GM12892 (cell line): Measurements from ENCODE around the gene ANKRD23.

Source experiments
- DNase-seq: peaks from one replicate; pipeline ENCODE4 v3.0.0; 2011; ENCODE audit not compliant: insufficient read length
- FAIRE-seq: peaks from 2 replicates; lab custom pipeline; 2011; peaks lifted over from hg19 to GRCh38; lab: Jason Lieb, UNC
- POLR2A ChIP-seq: IDR thresholded peaks from 2 replicates; pipeline ENCODE4 v1.6.1; 2011; ENCODE audit warnings: low read depth, low read length, control low read depth
- POLR2AphosphoS5 ChIP-seq: IDR thresholded peaks from 2 replicates; pipeline ENCODE4 v1.6.1; 2011; ENCODE audit warnings: low read depth, low read length, control low read depth
- TAF1 ChIP-seq: IDR thresholded peaks from 2 replicates; pipeline ENCODE4 v1.6.1; 2011; ENCODE audit warnings: low read depth, mild to moderate bottlenecking, control low read depth, low read length, borderline replicate concordance

Gene ANKRD23

DNA sequence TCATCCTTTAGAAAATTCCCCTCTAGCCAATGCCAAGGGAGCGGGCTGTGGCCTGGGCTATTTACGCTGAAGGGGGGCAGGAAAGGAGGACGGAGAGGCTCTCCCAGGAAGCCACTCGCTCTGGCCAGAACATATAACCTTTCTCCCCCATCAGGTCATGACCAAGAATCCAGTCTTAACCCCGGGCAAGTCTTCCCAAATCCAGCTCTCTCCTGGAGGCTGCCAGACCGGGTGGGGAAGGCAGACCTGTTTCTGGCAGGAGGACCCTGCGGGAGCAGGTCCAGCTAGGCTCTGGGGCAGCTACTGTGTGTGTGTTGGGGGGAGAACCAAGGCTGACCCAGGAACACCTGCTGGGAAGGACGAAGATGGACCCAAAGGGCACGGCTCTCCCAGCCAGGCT is 39.5 kb upstream of the ANKRD23 start:
- no peak for FAIRE-seq
- no peak for TF ChIP-seq TAF1
- TF ChIP-seq POLR2A: no peak
- TF ChIP-seq POLR2AphosphoS5: no peak
- no peak for DNase-seq

DNA sequence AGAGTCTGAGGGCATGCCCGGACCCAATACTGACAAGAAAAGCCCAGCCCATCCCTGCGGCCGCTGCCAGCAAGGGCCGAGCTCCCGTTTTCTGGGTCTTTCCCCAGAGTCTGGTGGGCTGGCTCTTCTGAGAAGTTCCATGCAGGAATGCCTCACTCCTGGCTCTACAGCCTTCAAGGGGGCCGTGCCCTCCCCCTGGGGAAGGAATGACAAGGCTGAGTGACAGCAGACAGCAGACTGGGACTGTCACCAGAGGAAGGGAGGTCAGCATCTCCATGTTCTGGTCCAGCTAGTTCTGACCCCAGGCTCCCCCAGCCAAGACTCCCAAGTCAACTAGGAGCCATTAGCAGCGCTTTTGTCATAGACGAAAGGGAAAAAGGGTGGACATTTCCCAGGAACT is 39.1 kb upstream of the ANKRD23 start:
- DNase-seq (no peak), FAIRE-seq (no peak)
- no peak for TF ChIP-seq TAF1
- no peak for TF ChIP-seq POLR2AphosphoS5
- no peak for TF ChIP-seq POLR2A

DNA sequence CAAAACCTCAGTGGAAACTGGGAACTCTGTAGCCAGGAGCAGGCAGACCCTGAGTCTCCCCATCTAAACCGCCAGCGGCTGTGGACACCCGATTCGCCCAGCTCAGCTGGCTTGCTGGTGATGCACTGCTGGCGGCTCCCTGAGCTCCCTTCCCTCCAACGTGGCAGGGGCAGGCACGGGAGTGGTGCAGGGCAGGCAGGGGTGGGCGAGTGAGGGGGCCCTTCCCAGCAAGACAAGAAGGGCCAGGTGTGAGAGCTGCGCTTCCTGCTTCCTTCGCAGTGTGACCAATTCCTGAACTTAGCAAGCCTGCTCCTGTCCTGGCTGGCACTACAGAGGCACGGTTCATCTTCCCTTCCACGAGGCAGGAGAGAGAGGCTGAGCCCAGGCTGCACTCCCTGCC is 38.4 kb upstream of the ANKRD23 start:
- TF ChIP-seq POLR2A (no peak), TAF1 (no peak), POLR2AphosphoS5 (no peak)
- no peak for FAIRE-seq
- DNase-seq: no peak

DNA sequence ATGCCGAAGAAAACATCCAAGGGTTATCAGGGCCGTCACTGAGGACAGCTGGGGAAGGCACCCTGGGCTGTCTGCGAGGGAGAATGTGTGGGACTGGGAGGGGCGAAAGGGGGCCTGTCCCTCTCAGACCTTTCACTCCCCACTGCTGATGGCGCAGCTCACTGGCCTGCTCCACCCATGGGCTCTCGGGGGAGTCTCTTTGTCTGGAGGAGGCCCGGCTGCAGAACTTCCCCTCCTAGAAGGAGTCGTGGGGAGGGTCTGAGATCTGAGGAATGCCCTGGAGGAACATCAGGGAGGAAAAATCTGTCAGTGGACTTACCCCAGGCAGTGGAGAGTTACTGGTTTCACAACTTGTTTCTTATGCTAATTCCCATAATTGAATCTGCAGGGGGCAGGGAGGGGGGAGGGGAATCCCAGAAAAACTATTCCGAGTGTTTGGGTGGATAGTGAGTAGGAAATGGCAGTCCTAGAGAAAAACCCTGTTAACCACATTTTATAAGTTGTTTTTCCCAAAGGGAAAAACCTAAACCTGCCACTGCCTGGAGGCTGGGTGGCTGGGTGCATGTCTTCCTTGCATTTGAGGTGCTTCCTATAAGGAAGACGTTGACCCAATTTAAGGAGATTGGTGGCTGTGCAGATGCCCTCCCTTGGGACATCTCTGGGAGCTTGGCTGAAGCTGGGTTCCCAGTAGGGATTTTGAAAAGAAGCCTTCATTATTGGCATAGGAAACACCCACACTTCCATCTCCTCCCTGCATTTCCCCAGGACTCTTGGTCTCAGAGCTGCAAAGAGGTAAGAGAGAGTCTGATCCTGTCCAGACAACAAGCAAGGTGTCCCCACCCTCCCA is 37.8 kb upstream of the ANKRD23 start:
- no peak for FAIRE-seq

DNA sequence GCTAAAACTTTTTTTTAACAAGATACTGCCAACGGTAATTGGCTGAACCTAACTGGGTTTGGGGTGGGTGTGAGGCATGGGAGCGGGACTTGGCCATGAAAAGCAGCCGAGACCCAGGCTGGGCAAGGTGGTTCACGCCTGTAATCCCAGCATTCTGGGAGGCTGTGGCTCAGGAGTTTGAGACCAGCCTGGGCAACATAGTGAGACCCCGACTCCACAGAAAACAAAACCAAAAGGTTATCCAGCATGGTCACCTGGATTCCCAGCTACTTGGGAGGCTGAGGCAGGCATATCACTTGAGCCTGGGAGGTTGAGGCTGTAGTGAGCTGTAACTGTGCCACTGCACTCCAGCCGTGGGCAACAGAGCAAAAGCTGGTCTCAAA is 37.1 kb upstream of the ANKRD23 start:
- no peak for TF ChIP-seq POLR2A
- TF ChIP-seq TAF1: no peak
- no peak for TF ChIP-seq POLR2AphosphoS5
- FAIRE-seq (no peak), DNase-seq (no peak)

More for the DNA sequence above, 37.8 kb upstream of the ANKRD23 start:
- TF ChIP-seq POLR2AphosphoS5: no peak
- TF ChIP-seq POLR2A: no peak
- TF ChIP-seq TAF1: no peak
- DNase-seq: no peak

DNA sequence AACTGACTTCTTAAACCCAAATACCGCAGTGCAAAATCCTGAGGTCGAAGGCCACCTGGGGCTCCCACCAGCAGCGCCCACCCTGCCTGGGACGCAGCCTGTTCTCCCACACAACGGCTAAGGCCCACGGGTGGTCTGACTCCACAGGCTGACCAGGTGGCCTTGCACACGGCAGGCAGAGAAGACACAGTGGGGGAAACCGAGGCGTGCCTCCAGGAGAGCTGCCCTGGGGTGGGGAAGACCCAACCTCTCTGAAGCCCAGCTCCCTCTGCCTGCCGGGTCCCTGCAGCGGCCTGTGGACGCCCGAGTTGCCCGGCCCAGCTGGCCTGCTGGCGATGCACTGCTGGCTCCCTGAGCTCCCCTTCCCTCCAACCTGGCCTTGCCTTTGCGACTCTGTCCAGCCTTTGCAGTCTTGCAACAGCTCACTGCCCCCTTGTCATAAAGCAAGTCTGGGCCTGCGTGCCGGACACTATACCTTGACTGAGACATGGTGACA is 35.8 kb upstream of the ANKRD23 start:
- FAIRE-seq (no peak), DNase-seq (no peak)
- TF ChIP-seq POLR2A (no peak), TAF1 (no peak), POLR2AphosphoS5 (no peak)

DNA sequence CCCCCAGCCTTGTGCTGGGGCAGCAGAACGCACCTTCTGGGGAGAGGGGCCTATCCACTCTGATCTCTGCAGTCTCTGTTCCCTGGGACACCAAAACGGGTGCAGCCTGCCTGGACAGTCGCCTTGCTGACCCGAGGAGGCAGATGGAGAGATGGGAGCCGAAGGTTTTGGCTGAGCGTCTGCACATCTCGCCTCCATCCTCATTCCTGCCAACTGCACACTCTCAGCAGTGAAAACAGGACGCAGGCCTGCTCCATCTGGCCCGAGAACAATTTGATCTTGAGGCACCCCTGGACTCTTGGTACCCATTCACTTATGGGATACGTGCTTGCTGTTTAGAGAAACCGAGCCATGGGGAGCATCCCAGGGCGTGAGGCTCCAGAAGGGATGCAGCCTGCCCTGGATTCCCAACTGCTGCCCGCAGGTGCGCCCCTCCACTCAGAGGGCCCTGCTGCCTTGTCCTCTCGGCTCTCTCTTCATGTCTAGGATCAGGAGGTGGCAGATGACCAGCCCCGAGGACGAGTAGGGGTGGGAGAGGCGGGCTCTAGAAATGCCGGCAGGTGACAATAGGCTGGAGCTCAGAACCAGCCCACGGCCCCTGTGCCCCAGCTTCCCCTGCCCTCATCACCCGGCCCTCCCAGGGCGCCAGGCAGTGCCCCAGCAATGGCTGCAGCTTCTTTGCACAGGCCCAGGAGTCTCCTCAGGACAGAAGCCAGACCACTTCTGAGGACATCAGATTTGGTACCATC is 35.1 kb upstream of the ANKRD23 start:
- FAIRE-seq: no peak
- no peak for TF ChIP-seq POLR2A
- no peak for TF ChIP-seq POLR2AphosphoS5
- no peak for TF ChIP-seq TAF1
- no peak for DNase-seq

DNA sequence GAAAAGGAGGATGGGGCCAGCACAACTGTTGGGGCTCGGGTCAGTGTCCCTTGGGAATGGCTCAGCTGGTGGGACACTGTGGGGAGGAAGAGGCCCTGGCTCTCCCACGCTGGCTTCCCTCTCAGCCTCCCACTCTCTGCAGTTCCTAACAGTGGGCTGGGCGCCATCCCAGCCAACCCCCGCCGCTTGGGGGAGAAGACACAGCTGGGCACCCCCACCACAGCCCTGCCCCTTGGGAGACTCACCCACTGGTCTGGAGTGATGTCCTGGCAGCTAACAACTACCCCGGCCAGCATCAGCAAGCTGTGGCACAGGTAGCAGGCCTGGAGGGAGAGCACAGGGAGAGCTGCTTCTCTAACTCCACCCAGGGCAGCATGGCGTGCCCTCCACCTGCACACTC is 34.4 kb upstream of the ANKRD23 start:
- DNase-seq (no peak), FAIRE-seq (no peak)
- TF ChIP-seq POLR2AphosphoS5 (no peak), TAF1 (no peak), POLR2A (no peak)

DNA sequence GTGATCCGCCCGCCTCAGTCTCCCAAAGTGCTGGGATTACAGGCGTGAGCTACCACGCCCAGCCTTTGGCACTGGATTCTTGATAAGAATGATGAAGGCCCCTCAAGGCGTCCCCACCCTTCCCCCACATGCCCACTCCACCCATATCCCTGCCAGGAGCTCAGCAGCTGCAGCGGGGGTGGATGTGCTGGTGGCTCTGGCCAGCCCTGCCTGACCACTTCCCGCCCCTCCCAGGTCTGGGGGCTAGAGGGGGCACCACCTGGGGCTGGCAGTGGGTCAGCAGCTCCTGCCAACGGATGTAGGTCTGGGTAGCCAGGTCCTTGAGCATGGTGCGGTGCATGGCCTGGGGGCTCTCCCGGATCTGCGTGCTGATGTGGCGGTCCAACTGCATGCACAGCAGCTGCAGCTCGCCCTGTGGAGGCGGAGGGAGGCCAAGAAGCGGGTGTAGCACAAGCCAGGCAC is 33.8 kb upstream of the ANKRD23 start:
- DNase-seq (no peak), FAIRE-seq (no peak)
- TF ChIP-seq POLR2A (no peak), POLR2AphosphoS5 (no peak), TAF1 (no peak)

DNA sequence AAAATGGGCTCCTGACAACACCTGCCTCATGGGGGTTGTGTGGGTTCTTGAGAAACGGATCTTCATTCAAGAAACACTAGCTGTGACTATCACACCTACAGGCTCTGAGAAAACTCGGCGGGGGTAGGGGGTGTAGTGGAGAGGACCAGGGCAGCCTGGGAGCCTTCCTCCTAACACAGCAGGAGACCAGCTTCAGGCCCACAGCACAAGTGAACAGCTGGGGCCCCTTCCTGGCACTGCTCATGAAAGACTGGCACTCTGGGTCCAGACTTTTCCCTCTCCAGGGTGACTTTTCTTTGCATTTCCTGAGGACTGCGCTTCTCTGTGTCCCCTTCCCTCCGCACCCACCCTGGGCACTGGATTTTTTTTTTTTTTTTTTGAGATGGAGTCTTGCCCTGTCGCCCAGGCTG is 33.2 kb upstream of the ANKRD23 start:
- TF ChIP-seq TAF1: no peak
- TF ChIP-seq POLR2A: no peak
- TF ChIP-seq POLR2AphosphoS5: no peak
- FAIRE-seq (no peak), DNase-seq (no peak)

DNA sequence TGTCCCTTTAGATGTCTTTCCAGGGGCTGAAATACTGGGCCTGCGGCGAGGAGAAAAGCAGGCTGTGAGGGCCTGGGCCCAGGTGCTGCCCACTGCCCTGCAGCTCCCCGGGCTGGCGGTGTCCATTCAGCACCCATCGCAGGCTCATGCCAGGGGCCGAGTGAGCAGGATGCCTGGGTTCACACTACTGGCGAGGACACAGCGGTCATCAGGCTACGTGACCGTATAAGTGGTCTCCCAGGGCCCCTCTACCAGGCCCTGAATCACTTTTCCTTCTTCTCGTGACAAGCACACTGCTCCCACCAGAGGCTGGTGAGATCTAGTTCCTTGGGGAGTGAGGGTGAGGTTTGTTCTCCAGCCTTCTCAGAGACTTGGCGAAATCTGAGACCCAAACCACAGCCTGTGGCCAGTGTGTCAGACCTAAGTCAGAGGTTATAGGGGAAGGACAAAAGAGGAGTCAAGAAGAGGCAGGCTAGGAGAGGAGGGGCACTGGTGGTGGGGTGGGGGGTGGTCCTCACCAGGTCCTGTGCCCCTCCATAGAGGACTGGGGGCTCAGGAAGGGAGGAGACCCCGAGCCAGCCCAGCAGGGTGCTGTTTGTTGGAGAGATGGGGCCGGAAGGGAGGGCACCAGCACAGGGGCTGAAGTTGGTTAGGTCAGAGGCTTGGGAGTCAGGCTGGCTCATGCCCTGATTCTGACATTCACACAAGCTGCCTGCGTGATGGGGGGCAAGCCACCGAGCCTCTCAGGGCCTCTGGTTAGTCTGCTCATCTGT is 32.6 kb upstream of the ANKRD23 start:
- no peak for FAIRE-seq
- no peak for TF ChIP-seq POLR2AphosphoS5
- TF ChIP-seq TAF1: no peak
- DNase-seq: no peak
